Keratinocyte (primary cell): ENCODE measurements around the gene KRT24. TPM values are rescaled to one million over a fixed set of nuclear protein-coding genes. Genes with fewer than 3 reads are reported as not detected.

Source experiments
- DNase-seq: peaks from one replicate; pipeline ENCODE4 v3.0.0-alpha.2; 2011; ENCODE audit warnings: low read depth, missing footprints, low spot score
- FAIRE-seq: peaks from 2 replicates; lab custom pipeline; 2011; peaks lifted over from hg19 to GRCh38; lab: Jason Lieb, UNC
- H2AFZ ChIP-seq: 2 replicates; pipeline ENCODE4 v1.6.0; 2012; ENCODE audit warnings: low read length, control low read depth, inconsistent platforms; ENCODE audit not compliant: control insufficient read depth
- H3K27ac ChIP-seq: 2 replicates; pipeline ENCODE4 v1.5.1; 2011; ENCODE audit warnings: low read length; ENCODE audit not compliant: control insufficient read depth, insufficient read depth
- H3K27me3 ChIP-seq: 3 replicates; pipeline ENCODE4 v1.6.0; 2011; ENCODE audit warnings: low read length; ENCODE audit not compliant: control insufficient read depth, insufficient read depth; ENCODE audit errors: extremely low read depth
- H3K36me3 ChIP-seq, 2 experiments: 2 replicates in 1 of 2; 3 replicates in 1 of 2; pipeline ENCODE4 v1.5.1; 2011; ENCODE audit warnings: low read length in 2 of 2, mild to moderate bottlenecking in 1 of 2; ENCODE audit not compliant: control insufficient read depth in 2 of 2, insufficient read depth in 2 of 2; ENCODE audit errors: extremely low read depth in 1 of 2
- H3K4me1 ChIP-seq: 3 replicates; pipeline ENCODE4 v1.5.1; 2011; ENCODE audit warnings: low read length; ENCODE audit not compliant: control insufficient read depth, insufficient read depth; ENCODE audit errors: extremely low read depth
- H3K4me2 ChIP-seq: 3 replicates; pipeline ENCODE4 v1.6.0; 2011; ENCODE audit warnings: low read depth, low read length; ENCODE audit not compliant: control insufficient read depth, insufficient read depth; ENCODE audit errors: extremely low read depth
- H3K4me3 ChIP-seq, 3 experiments: fragments of 200-600 bp in 1 of 3; sonication (generic) in 1 of 3; 2 replicates in 2 of 3; 3 replicates in 1 of 3; pipeline ENCODE4 v1.5.1; 2011 to 2016; ENCODE audit warnings: low read length in 3 of 3, mild to moderate bottlenecking in 3 of 3, control low read depth in 2 of 3, inconsistent platforms in 1 of 3, low read depth in 1 of 3, mixed read lengths in 1 of 3, mixed run types in 1 of 3, moderate library complexity in 1 of 3; ENCODE audit not compliant: control insufficient read depth in 2 of 3, insufficient read depth in 2 of 3; ENCODE audit errors: extremely low read depth in 1 of 3
- H3K79me2 ChIP-seq: 2 replicates; pipeline ENCODE4 v1.6.0; 2012; ENCODE audit warnings: low read length; ENCODE audit not compliant: control insufficient read depth, insufficient read depth
- H3K9ac ChIP-seq: 3 replicates; pipeline ENCODE4 v1.6.0; 2011; ENCODE audit warnings: low read length; ENCODE audit not compliant: control insufficient read depth, insufficient read depth; ENCODE audit errors: extremely low read depth
- H3K9me1 ChIP-seq: 3 replicates; pipeline ENCODE4 v1.6.0; 2011; ENCODE audit warnings: low read length; ENCODE audit not compliant: control insufficient read depth, insufficient read depth; ENCODE audit errors: extremely low read depth
- H3K9me3 ChIP-seq: 2 replicates; pipeline ENCODE4 v1.5.1; 2012; ENCODE audit warnings: low read depth, low read length; ENCODE audit not compliant: control insufficient read depth
- H4K20me1 ChIP-seq: 3 replicates; pipeline ENCODE4 v1.6.0; 2011; ENCODE audit warnings: low read length; ENCODE audit not compliant: control insufficient read depth, insufficient read depth; ENCODE audit errors: extremely low read depth
- EZH2 ChIP-seq: IDR thresholded peaks from one replicate; pipeline ENCODE4 v1.6.1; 2012; ENCODE audit warnings: inconsistent platforms, mild to moderate bottlenecking, low read length, moderate library complexity
- dilution Hi-C: fragments of 300-500 bp; cut with MboI; formaldehyde crosslinking; loops from one replicate; pipeline ENCODE4 v1.7.0; 2020; ENCODE audit warnings: low sequenced_read_pairs; ENCODE audit not compliant: extremely low pct_ligation_motif_present
- polyA plus RNA-seq, 5 experiments: library from polyadenylated mRNA; depleted of rRNA in 3 of 5; stranded (reverse) in 3 of 5; stranded (forward) in 1 of 5; unstranded in 1 of 5; fragments of >200 nt; gene quantifications; 1 replicate in 1 of 5; 2 replicates in 3 of 5; 3 replicates in 1 of 5; pipeline versions ENCODE4 v1.2.1 to v1.2.3, GENCODE V29; 2011 to 2012; ENCODE audit warnings: missing spikeins in 2 of 5, low read depth in 1 of 5, low replicate concordance in 1 of 5
- TF ChIP-seq, protein P1 (sequence below), 3 experiments: IDR thresholded peaks in 1 of 3; conservative IDR thresholded peaks in 1 of 3; optimal IDR thresholded peaks in 1 of 3; 2 replicates in 2 of 3; 3 replicates in 1 of 3; pipeline versions ENCODE3 to v1.5.1; 2011; ENCODE audit warnings: low read length in 3 of 3, mild to moderate bottlenecking in 3 of 3, moderate library complexity in 2 of 3, control low read depth in 1 of 3, inconsistent platforms in 1 of 3; ENCODE audit not compliant: insufficient read depth in 2 of 3; ENCODE audit errors: extremely low read depth in 1 of 3

The KRT24 gene
- polyA plus RNA-seq, 1 donor (not counting 4 experiments of a cell fraction or from before 2014, with no cell fraction given), result 1.0 TPM

DNA sequence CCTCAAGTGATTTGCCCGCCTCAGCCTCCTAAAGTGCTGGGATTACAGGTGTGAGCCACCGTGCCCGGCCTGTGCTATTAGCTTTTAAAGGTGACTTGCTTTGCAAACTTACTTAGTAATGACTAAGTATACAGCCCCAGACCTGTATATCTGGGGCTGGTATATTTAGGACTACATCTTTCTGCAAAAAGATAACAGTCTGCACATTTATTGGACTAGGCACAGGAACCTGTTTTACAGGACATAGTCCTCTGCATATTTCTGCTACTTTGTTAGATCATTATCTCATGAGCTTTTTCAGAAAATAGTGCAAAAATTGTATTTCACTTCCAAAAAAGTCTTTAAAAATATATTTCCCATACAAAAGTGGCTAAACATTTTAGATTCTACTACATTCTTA, 1.3 kb downstream of the KRT24 start:
- no peak for FAIRE-seq
- TF ChIP-seq EZH2, result no peak
- TF ChIP-seq, protein P1, sequence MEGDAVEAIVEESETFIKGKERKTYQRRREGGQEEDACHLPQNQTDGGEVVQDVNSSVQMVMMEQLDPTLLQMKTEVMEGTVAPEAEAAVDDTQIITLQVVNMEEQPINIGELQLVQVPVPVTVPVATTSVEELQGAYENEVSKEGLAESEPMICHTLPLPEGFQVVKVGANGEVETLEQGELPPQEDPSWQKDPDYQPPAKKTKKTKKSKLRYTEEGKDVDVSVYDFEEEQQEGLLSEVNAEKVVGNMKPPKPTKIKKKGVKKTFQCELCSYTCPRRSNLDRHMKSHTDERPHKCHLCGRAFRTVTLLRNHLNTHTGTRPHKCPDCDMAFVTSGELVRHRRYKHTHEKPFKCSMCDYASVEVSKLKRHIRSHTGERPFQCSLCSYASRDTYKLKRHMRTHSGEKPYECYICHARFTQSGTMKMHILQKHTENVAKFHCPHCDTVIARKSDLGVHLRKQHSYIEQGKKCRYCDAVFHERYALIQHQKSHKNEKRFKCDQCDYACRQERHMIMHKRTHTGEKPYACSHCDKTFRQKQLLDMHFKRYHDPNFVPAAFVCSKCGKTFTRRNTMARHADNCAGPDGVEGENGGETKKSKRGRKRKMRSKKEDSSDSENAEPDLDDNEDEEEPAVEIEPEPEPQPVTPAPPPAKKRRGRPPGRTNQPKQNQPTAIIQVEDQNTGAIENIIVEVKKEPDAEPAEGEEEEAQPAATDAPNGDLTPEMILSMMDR (optimal IDR thresholded peaks at IDR 0.05 in 1 of 3, IDR thresholded peaks at IDR 0.05 in 1 of 3, conservative IDR thresholded peaks at IDR 0.05 in 1 of 3; ENCODE audit: extremely low read depth in 1 of 3, insufficient read depth in 2 of 3, low read length in 3 of 3), result no peak
- dilution Hi-C loops, result no loop called here

DNA sequence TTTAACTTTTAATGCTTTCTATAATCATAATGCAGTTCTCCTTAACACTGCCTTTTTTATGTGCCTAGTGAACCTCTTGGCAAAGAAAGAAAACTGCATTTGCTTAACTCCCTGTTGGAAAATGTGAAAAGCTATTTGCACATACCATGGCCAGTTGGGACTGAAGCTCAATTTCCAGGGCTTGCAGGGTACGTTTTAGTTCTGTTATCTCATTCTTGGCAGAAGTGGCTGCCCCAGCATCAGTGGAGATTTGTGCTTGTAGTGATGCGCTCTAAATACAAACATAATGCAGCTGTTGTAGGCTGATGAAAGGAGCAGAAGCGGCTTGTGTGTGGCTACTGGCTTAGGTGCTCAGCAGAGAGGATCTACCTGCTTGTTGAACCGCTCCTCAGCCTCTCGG, 3.7 kb downstream of the KRT24 start:
- H3K36me3 ChIP-seq, result no peaks in the 10 kb centered on the region
- no peaks in the 10 kb centered on the region for H3K9me1 ChIP-seq
- no peaks in the 10 kb centered on the region for H4K20me1 ChIP-seq
- TF ChIP-seq, protein P1 (optimal IDR thresholded peaks at IDR 0.05 in 1 of 3, IDR thresholded peaks at IDR 0.05 in 1 of 3, conservative IDR thresholded peaks at IDR 0.05 in 1 of 3; ENCODE audit: extremely low read depth in 1 of 3, insufficient read depth in 2 of 3, low read length in 3 of 3), result no peak
- TF ChIP-seq EZH2, result no peak
- H2AFZ ChIP-seq, result no peak overlapping the region
- no peak overlapping the region for H3K9ac ChIP-seq
- FAIRE-seq (no peak), DNase-seq (no peak)
- no peak overlapping the region for H3K4me3 ChIP-seq
- no peaks in the 10 kb centered on the region for H3K79me2 ChIP-seq
- H3K4me2 ChIP-seq, result no peak overlapping the region
- no peaks in the 10 kb centered on the region for H3K27me3 ChIP-seq
- peaks cover 11% of the 10 kb centered on the region for H3K4me1 ChIP-seq
- H3K27ac ChIP-seq, result no peak overlapping the region
- H3K9me3 ChIP-seq, result no peaks in the 10 kb centered on the region
- dilution Hi-C loops, result no loop called here

More for the DNA sequence above, 1.3 kb downstream of the KRT24 start:
- Histone ChIP-seq H3K9me3 (no peaks in the 10 kb centered on the region), H3K4me3 (no peak overlapping the region), H3K27me3 (no peaks in the 10 kb centered on the region), H4K20me1 (no peaks in the 10 kb centered on the region), H3K4me2 (no peak overlapping the region), H3K27ac (no peak overlapping the region), H3K4me1 (peaks cover 6% of the 10 kb centered on the region), H3K9ac (no peak overlapping the region), H3K9me1 (no peaks in the 10 kb centered on the region), H3K36me3 (no peaks in the 10 kb centered on the region), H3K79me2 (no peaks in the 10 kb centered on the region), H2AFZ (no peak overlapping the region)
- DNase-seq, result no peak
